ENCODE measurements around the gene MARCHF5. TPM values are rescaled to one million over a fixed set of nuclear protein-coding genes. Genes with fewer than 3 reads are reported as not detected.

MARCHF5 gene
- total and polyA plus RNA-seq, 2 donors (not counting 1 experiment from before 2014, with no cell fraction given) = 7.2 to 25.9 TPM

DNA sequence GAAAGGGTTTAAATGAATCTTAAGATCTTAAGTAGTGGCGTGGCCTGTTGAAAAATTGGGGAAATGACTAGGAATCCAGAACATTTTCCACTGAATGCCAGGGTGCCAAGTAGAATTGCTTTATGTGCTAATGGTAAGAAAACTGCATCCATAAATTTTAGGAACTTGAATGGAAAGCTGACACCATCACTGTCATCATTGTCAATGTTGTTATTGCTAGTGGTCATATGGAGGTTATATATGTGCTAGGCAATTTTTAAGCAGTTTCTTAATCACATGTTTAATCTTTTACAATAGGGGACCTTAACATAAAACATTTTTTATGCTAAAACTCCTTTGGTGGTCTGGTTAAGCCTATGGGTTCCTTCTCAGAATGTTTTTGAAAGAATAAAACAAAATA lies 13.1 kb downstream of the MARCHF5 start:
- Histone ChIP-seq H3K4me1 (ENCODE audit: control insufficient read depth in 2 of 2, insufficient read depth in 2 of 2, low read length in 2 of 2) (no peaks in the 10 kb centered on the region), H3K4me2 (replicated peaks; ENCODE audit: low read depth, low read length, poor library complexity, severe bottlenecking) (no peak overlapping the region), H3K27me3 (replicated peaks in 1 of 4; ENCODE audit: control extremely low read depth in 1 of 4, control insufficient read depth in 3 of 4, insufficient read depth in 4 of 4, low read length in 3 of 4) (no peaks in the 10 kb centered on the region), H3K27ac (ENCODE audit: low read length in 2 of 2) (no peak overlapping the region), H3K4me3 (ENCODE audit: control extremely low read depth in 1 of 5, extremely low read depth in 1 of 5, insufficient read depth in 1 of 5, low read depth in 2 of 5, low read length in 4 of 5) (no peak overlapping the region), H3K9ac (ENCODE audit: low read length) (no peak overlapping the region), H3K79me2 (ENCODE audit: control insufficient read depth, insufficient read depth, low read length) (peaks cover 94% of the 10 kb centered on the region), H4K20me1 (ENCODE audit: control insufficient read depth, insufficient read depth, low read length, poor library complexity, severe bottlenecking) (peaks cover 58% of the 10 kb centered on the region), H2AFZ (ENCODE audit: insufficient read depth, low read depth, low read length, poor library complexity, severe bottlenecking) (no peak overlapping the region), H3K36me3 (replicated peaks in 1 of 2; ENCODE audit: control extremely low read depth in 1 of 2, control insufficient read depth in 1 of 2, extremely low read depth in 1 of 2, insufficient read depth in 2 of 2, low read length in 1 of 2) (peaks cover 6 to 9% of the 10 kb centered on the region in 2 experiments), H3K9me3 (ENCODE audit: control extremely low read depth in 1 of 3, control insufficient read depth in 2 of 3, insufficient read depth in 1 of 3, low read length in 2 of 3) (no peaks in the 10 kb centered on the region)
- ChIA-PET POLR2A (no interaction called here), CTCF (interaction anchor here (1.3 to 3.5 kb wide), 2 partner anchors 12 to 216 kb away, joined by 3 to 14 read pairs; no protein-coding TSS in a partner anchor)
- Mint-ChIP-seq H3K4me3 (no peak overlapping the region), H3K27ac (no peak overlapping the region), H3K9me3 (ENCODE audit: insufficient read depth) (no peaks in the 10 kb centered on the region), H3K4me1 (peaks cover 33% of the 10 kb centered on the region), H3K27me3 (no peaks in the 10 kb centered on the region)
- TF ChIP-seq, protein P1, sequence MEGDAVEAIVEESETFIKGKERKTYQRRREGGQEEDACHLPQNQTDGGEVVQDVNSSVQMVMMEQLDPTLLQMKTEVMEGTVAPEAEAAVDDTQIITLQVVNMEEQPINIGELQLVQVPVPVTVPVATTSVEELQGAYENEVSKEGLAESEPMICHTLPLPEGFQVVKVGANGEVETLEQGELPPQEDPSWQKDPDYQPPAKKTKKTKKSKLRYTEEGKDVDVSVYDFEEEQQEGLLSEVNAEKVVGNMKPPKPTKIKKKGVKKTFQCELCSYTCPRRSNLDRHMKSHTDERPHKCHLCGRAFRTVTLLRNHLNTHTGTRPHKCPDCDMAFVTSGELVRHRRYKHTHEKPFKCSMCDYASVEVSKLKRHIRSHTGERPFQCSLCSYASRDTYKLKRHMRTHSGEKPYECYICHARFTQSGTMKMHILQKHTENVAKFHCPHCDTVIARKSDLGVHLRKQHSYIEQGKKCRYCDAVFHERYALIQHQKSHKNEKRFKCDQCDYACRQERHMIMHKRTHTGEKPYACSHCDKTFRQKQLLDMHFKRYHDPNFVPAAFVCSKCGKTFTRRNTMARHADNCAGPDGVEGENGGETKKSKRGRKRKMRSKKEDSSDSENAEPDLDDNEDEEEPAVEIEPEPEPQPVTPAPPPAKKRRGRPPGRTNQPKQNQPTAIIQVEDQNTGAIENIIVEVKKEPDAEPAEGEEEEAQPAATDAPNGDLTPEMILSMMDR (IDR thresholded peaks at IDR 0.05) = no peak
- no peak for TF ChIP-seq EZH2 (IDR thresholded peaks at IDR 0.05; ENCODE audit: borderline replicate concordance, insufficient read depth, low read depth, low read length, poor library complexity, severe bottlenecking)
- DNase-seq = no peak
- ATAC-seq (ENCODE audit: low read depth) = no peak
- WGBS (ENCODE audit: insufficient coverage) = 100% methylated on average over 1 of the region's 1 CpG
- intact Hi-C loops (cut with micrococcal nuclease) = no loop called here

DNA sequence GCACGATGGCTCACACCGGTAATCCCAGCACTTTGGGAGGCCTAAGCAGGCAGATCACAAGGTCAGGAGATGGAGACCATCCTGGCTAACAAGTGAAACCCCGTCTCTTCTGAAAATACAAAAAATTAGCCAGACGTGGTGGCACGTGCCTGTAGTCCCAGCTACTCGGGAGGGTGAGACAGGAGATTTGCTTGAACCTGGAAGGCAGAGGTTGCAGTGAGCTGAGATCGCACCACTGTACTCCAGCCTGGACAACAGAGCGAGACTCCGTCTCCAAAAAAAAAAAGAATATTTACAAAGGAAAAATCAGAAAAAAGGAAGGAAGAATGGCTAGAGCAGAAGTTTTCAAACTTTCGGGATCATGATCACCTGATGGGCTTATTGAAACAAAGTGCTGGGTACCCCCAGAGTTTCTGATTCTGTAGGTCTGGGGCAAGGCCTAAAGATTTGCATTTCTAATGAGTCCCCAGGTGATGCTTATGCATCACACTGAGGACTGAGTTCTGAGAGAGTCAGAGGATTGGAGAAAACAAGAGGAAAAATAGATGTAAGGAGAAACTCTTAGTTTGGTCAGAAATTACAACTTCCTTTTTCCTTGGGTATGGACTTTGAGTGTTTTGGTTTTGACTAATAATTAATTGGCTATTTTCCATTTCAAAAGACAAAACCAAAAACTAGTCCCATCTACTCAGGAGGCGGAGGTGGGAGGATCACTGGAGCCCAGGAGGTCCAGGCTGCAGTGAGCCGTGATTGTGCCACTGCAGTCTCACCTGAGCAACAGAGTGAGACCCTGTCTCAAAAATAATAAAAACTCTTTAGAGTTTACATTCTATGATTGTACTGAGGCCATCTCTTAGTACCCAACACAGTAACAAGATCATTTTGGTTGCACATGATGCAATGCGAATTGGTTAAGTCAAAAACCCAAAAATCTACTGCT lies 14.4 kb downstream of the MARCHF5 start:
- H3K27ac Mint-ChIP-seq = no peak overlapping the region
- Histone ChIP-seq H4K20me1 (ENCODE audit: control insufficient read depth, insufficient read depth, low read length, poor library complexity, severe bottlenecking) (peaks cover 53% of the 10 kb centered on the region), H3K36me3 (replicated peaks in 1 of 2; ENCODE audit: control extremely low read depth in 1 of 2, control insufficient read depth in 1 of 2, extremely low read depth in 1 of 2, insufficient read depth in 2 of 2, low read length in 1 of 2) (peaks cover 6% of the 10 kb centered on the region in 2 experiments), H3K79me2 (ENCODE audit: control insufficient read depth, insufficient read depth, low read length) (peaks cover 81% of the 10 kb centered on the region), H3K9me3 (ENCODE audit: control extremely low read depth in 1 of 3, control insufficient read depth in 2 of 3, insufficient read depth in 1 of 3, low read length in 2 of 3) (no peaks in the 10 kb centered on the region), H3K4me3 (ENCODE audit: control extremely low read depth in 1 of 5, extremely low read depth in 1 of 5, insufficient read depth in 1 of 5, low read depth in 2 of 5, low read length in 4 of 5) (no peak overlapping the region), H3K4me2 (replicated peaks; ENCODE audit: low read depth, low read length, poor library complexity, severe bottlenecking) (no peak overlapping the region), H3K9ac (ENCODE audit: low read length) (no peak overlapping the region), H3K27ac (ENCODE audit: low read length in 2 of 2) (no peak overlapping the region), H3K4me1 (ENCODE audit: control insufficient read depth in 2 of 2, insufficient read depth in 2 of 2, low read length in 2 of 2) (no peaks in the 10 kb centered on the region), H3K27me3 (replicated peaks in 1 of 4; ENCODE audit: control extremely low read depth in 1 of 4, control insufficient read depth in 3 of 4, insufficient read depth in 4 of 4, low read length in 3 of 4) (no peaks in the 10 kb centered on the region), H2AFZ (ENCODE audit: insufficient read depth, low read depth, low read length, poor library complexity, severe bottlenecking) (no peak overlapping the region)
- no peak for ATAC-seq (ENCODE audit: low read depth)
- TF ChIP-seq, protein P1 (IDR thresholded peaks at IDR 0.05) = no peak
- no peak for TF ChIP-seq EZH2 (IDR thresholded peaks at IDR 0.05; ENCODE audit: borderline replicate concordance, insufficient read depth, low read depth, low read length, poor library complexity, severe bottlenecking)
- no peaks in the 10 kb centered on the region for H3K9me3 Mint-ChIP-seq (ENCODE audit: insufficient read depth)
- intact Hi-C loops (cut with micrococcal nuclease) = no loop called here
- H3K27me3 Mint-ChIP-seq = no peaks in the 10 kb centered on the region
- H3K4me3 Mint-ChIP-seq = no peak overlapping the region
- H3K4me1 Mint-ChIP-seq = peaks cover 31% of the 10 kb centered on the region
- DNase-seq = no peak
- CTCF ChIA-PET = interaction anchor here (0.6 to 3.5 kb wide), 2 partner anchors 197 to 217 kb away, joined by 8 to 14 read pairs; no protein-coding TSS in a partner anchor
- WGBS (ENCODE audit: insufficient coverage) = 95% methylated on average over 8 of the region's 13 CpGs
- POLR2A ChIA-PET = no interaction called here
